ENCODE results near the gene AMHR2. TPM values are rescaled to one million over a fixed set of nuclear protein-coding genes. Genes with fewer than 3 reads are reported as not detected.
A peak's percentile ranks its signal among the peaks of the same experiment; 100 is the strongest.

Gene AMHR2
- total RNA-seq, 1 experiment from 2014 or later = not detected

GRCh38 chr12:53450936-53451335, 27.3 kb downstream of the AMHR2 start:
- DNase-seq = no peak
- Histone ChIP-seq H2AFZ (no peak overlapping the region), H3K27ac (no peak overlapping the region), H3K9me3 (ENCODE audit: insufficient read depth, low read depth) (no peaks in the 10 kb centered on the region), H4K20me1 (ENCODE audit: insufficient read depth) (peaks cover 35% of the 10 kb centered on the region), H3K27me3 (ENCODE audit: insufficient read depth, low read depth) (no peaks in the 10 kb centered on the region), H3K79me2 (ENCODE audit: low read depth) (peaks cover 38% of the 10 kb centered on the region), H3K4me3 (no peak overlapping the region), H3K4me2 (no peak overlapping the region), H3K36me3 (ENCODE audit: low read depth) (peaks cover 25% of the 10 kb centered on the region), H3K9me2 (ENCODE audit: insufficient read depth) (no peaks in the 10 kb centered on the region), H3F3A (ENCODE audit: insufficient read depth, low read depth) (peaks cover 63% of the 10 kb centered on the region; the same call in 1 of the 2 replicates), H3K4me1 (replicated peaks; ENCODE audit: insufficient read depth) (peaks cover 16% of the 10 kb centered on the region)
- CTCF ChIA-PET = interaction anchor here (0.6 to 1.0 kb wide), 5 partner anchors 9 to 1428 kb away, joined by 3 to 4 read pairs (median 3); partner anchors contain the start of genes PRR13 and TARBP2
- no peak for TF ChIP-seq CTCF (conservative IDR thresholded peaks at IDR 0.05)
- no peak for TF ChIP-seq EZH2 (IDR thresholded peaks at IDR 0.05; ENCODE audit: low read depth)
- POLR2A ChIA-PET (ENCODE audit: unreplicated experiment) = no interaction called here
- intact Hi-C loops (cut with micrococcal nuclease; ENCODE audit: unreplicated experiment) = loop anchor here (5.0 kb wide), 1 partner anchor 51 kb away; the partner anchor contains the start of gene TARBP2
- no TSS peak for BruUV-seq (replicated peaks)

GRCh38 chr12:53451661-53452158, 28.1 kb downstream of the AMHR2 start, which contains the start of gene PCBP2:
Gene PCBP2 (plus strand): TSS chr12:53452102. CDS start chr12:53454801, 2,699 bp downstream.
- Histone ChIP-seq H3F3A (ENCODE audit: insufficient read depth, low read depth) (peaks cover 64% of the 10 kb centered on the region; the same call in 1 of the 2 replicates), H3K27me3 (ENCODE audit: insufficient read depth, low read depth) (no peaks in the 10 kb centered on the region), H3K4me3 (peak within 1 kb of the TSS; percentile 84), H3K9me2 (ENCODE audit: insufficient read depth) (no peaks in the 10 kb centered on the region), H3K27ac (peak within 1 kb of the TSS; percentile 91), H3K4me2 (peak within 1 kb of the TSS; percentile 82), H2AFZ (peak within 1 kb of the TSS; percentile 66), H3K9me3 (ENCODE audit: insufficient read depth, low read depth) (no peaks in the 10 kb centered on the region), H3K4me1 (replicated peaks; ENCODE audit: insufficient read depth) (peaks cover 16% of the 10 kb centered on the region), H4K20me1 (ENCODE audit: insufficient read depth) (peaks cover 42% of the 10 kb centered on the region), H3K79me2 (ENCODE audit: low read depth) (peaks cover 46% of the 10 kb centered on the region), H3K36me3 (ENCODE audit: low read depth) (peaks cover 33% of the 10 kb centered on the region)
- BruUV-seq (replicated peaks) = no TSS peak
- POLR2A ChIA-PET (ENCODE audit: unreplicated experiment) = no interaction called here
- intact Hi-C loops (cut with micrococcal nuclease; ENCODE audit: unreplicated experiment) = loop anchor here (1.0 to 5.0 kb wide), 2 partner anchors 10 to 51 kb away; partner anchors contain the start of genes PRR13 and TARBP2
- peak; percentile 97 for DNase-seq
- TF ChIP-seq EZH2 (IDR thresholded peaks at IDR 0.05; ENCODE audit: low read depth) = no peak
- peak; percentile 86 for TF ChIP-seq CTCF (conservative IDR thresholded peaks at IDR 0.05)
- CTCF ChIA-PET = interaction anchor here (0.6 to 1.0 kb wide), 2 partner anchors 49 to 153 kb away, joined by 3 to 4 read pairs; partner anchors contain the start of gene TARBP2

GRCh38 chr12:53452159-53453077, 28.8 kb downstream of the AMHR2 start:
- no peak for TF ChIP-seq EZH2 (IDR thresholded peaks at IDR 0.05; ENCODE audit: low read depth)
- peak; percentile 48; the same call in 1 of the 2 replicates for TF ChIP-seq CTCF (conservative IDR thresholded peaks at IDR 0.05)

More at GRCh38 chr12:53452159-53453077, 28.8 kb downstream of the AMHR2 start:
- intact Hi-C loops (cut with micrococcal nuclease; ENCODE audit: unreplicated experiment) = loop anchor here (1.0 to 5.0 kb wide), 2 partner anchors 11 to 50 kb away; partner anchors contain the start of genes PRR13 and TARBP2
- H4K20me1 ChIP-seq (ENCODE audit: insufficient read depth) = peaks cover 49% of the 10 kb centered on the region
- peaks cover 70% of the 10 kb centered on the region; the same call in 1 of the 2 replicates for H3F3A ChIP-seq (ENCODE audit: insufficient read depth, low read depth)
- peaks cover 16% of the 10 kb centered on the region for H3K4me1 ChIP-seq (replicated peaks; ENCODE audit: insufficient read depth)
- H3K9me3 ChIP-seq (ENCODE audit: insufficient read depth, low read depth) = no peaks in the 10 kb centered on the region
- peak overlapping the region; percentile 66 for H2AFZ ChIP-seq
- H3K9me2 ChIP-seq (ENCODE audit: insufficient read depth) = no peaks in the 10 kb centered on the region
- peaks cover 53% of the 10 kb centered on the region for H3K79me2 ChIP-seq (ENCODE audit: low read depth)
- DNase-seq = peak; percentile 55 to 82
- BruUV-seq (replicated peaks) = no TSS peak
- peak overlapping the region; percentile 84 for H3K4me3 ChIP-seq
- POLR2A ChIA-PET (ENCODE audit: unreplicated experiment) = interaction anchor here (0.9 kb wide), 1 partner anchor 34 kb away, joined by 3 read pairs; no protein-coding TSS in a partner anchor
- H3K36me3 ChIP-seq (ENCODE audit: low read depth) = peaks cover 40% of the 10 kb centered on the region
- CTCF ChIA-PET = interaction anchor here (0.7 to 1.1 kb wide), 4 partner anchors 31 to 1239 kb away, joined by 4 to 21 read pairs (median 8); no protein-coding TSS in a partner anchor
- no peaks in the 10 kb centered on the region for H3K27me3 ChIP-seq (ENCODE audit: insufficient read depth, low read depth)
- H3K27ac ChIP-seq = peak overlapping the region; percentile 91
- H3K4me2 ChIP-seq = peak overlapping the region; percentile 82

All from PC-9 (cell line).